HEK293 (cell line): ENCODE measurements around the gene PRG3.
A peak's percentile ranks its signal among the peaks of the same experiment; 100 is the strongest.

Experiments used
- CTCF ChIA-PET: fragments of 350-600 bp; formaldehyde crosslinking; extraction: SDS; loops from one replicate; lab custom pipeline; 2021; ENCODE audit warnings: antibody characterized with exemption; lab: Yijun Ruan, JAX
- POLR2A ChIA-PET: fragments of 300-600 bp; formaldehyde crosslinking; extraction: SDS; loops from one replicate; lab custom pipeline; 2020; ENCODE audit warnings: antibody characterized with exemption, inconsistent platforms; lab: Yijun Ruan, JAX
- H3K27ac ChIP-seq: fragments of 200-500 bp; sonication (Bioruptor generic); 2 replicates; pipeline ENCODE4 v1.5.1; 2014; ENCODE audit warnings: low read depth, low read length, control low read depth, inconsistent platforms; ENCODE audit errors: extremely low read depth
- H3K36me3 ChIP-seq, 2 experiments: fragments of 200-500 bp in 1 of 2; sonication (Bioruptor generic) in 1 of 2; 1 replicate in 1 of 2; 2 replicates in 1 of 2; pipeline ENCODE4 v1.5.1; 2014 to 2017; ENCODE audit warnings: inconsistent platforms in 2 of 2, low read length in 2 of 2; ENCODE audit not compliant: control insufficient read depth in 2 of 2, insufficient read depth in 1 of 2
- H3K4me1 ChIP-seq: fragments of 200-500 bp; sonication (Bioruptor generic); 2 replicates; pipeline ENCODE4 v1.5.1; 2014; ENCODE audit warnings: mild to moderate bottlenecking, low read length, inconsistent platforms; ENCODE audit not compliant: control insufficient read depth, insufficient read depth
- H3K4me3 ChIP-seq: 2 replicates; pipeline ENCODE4 v1.5.1; 2011; ENCODE audit warnings: low read depth, mild to moderate bottlenecking, control low read depth, low read length, moderate library complexity
- H3K9me3 ChIP-seq: fragments of 200-500 bp; sonication (Bioruptor generic); 2 replicates; pipeline ENCODE4 v1.5.1; 2014; ENCODE audit warnings: low read depth, low read length, inconsistent platforms; ENCODE audit not compliant: control insufficient read depth, insufficient read depth
- PRDM1 ChIP-seq: fragments of 450-650 bp; formaldehyde crosslinking; IDR thresholded peaks from 2 replicates; pipeline ENCODE4; 2016; ENCODE audit warnings: missing biosample characterization, missing genetic modification characterization
- SCRT2 ChIP-seq: fragments of 450-650 bp; formaldehyde crosslinking; IDR thresholded peaks from 2 replicates; pipeline ENCODE4 v1.5.1; 2016; ENCODE audit warnings: missing biosample characterization, missing genetic modification characterization
- ZNF112 ChIP-seq: fragments of 450-650 bp; formaldehyde crosslinking; IDR thresholded peaks from 2 replicates; pipeline ENCODE4 v1.5.0; 2017; ENCODE audit warnings: missing biosample characterization, missing genetic modification characterization
- ZNF138 ChIP-seq: fragments of 450-650 bp; formaldehyde crosslinking; IDR thresholded peaks from 2 replicates; pipeline ENCODE4 v1.5.1; 2016; ENCODE audit warnings: missing biosample characterization, missing genetic modification characterization, borderline replicate concordance
- ZNF223 ChIP-seq: fragments of 450-650 bp; formaldehyde crosslinking; IDR thresholded peaks from 2 replicates; pipeline ENCODE4 v1.5.1; 2016; ENCODE audit warnings: missing biosample characterization, missing genetic modification characterization
- ZNF23 ChIP-seq: fragments of 450-650 bp; formaldehyde crosslinking; IDR thresholded peaks from 2 replicates; pipeline ENCODE4 v1.5.1; 2016; ENCODE audit warnings: missing biosample characterization, missing genetic modification characterization, borderline replicate concordance
- ZNF311 ChIP-seq: fragments of 450-650 bp; formaldehyde crosslinking; IDR thresholded peaks from 2 replicates; pipeline ENCODE4 v1.5.1; 2017; ENCODE audit warnings: missing biosample characterization, missing genetic modification characterization, borderline replicate concordance
- ZNF48 ChIP-seq: fragments of 450-650 bp; formaldehyde crosslinking; IDR thresholded peaks from 2 replicates; pipeline ENCODE4 v1.5.1; 2016; ENCODE audit warnings: missing biosample characterization, missing genetic modification characterization
- ZNF544 ChIP-seq: fragments of 450-650 bp; formaldehyde crosslinking; IDR thresholded peaks from 2 replicates; pipeline ENCODE4 v1.5.0; 2017; ENCODE audit warnings: missing biosample characterization, missing genetic modification characterization
- ZNF548 ChIP-seq: fragments of 450-650 bp; formaldehyde crosslinking; IDR thresholded peaks from 2 replicates; pipeline ENCODE4 v1.5.1; 2016; ENCODE audit warnings: missing biosample characterization, missing genetic modification characterization
- ZNF558 ChIP-seq: fragments of 450-650 bp; formaldehyde crosslinking; IDR thresholded peaks from 2 replicates; pipeline ENCODE4 v1.5.1; 2016; ENCODE audit warnings: missing biosample characterization, missing genetic modification characterization
- ZNF560 ChIP-seq: fragments of 450-650 bp; formaldehyde crosslinking; IDR thresholded peaks from 2 replicates; pipeline ENCODE4 v1.5.1; 2017; ENCODE audit warnings: missing biosample characterization, missing genetic modification characterization, borderline replicate concordance
- ZNF596 ChIP-seq: fragments of 450-650 bp; IDR thresholded peaks from 2 replicates; pipeline ENCODE4 v1.5.0; 2018; ENCODE audit warnings: missing biosample characterization, mild to moderate bottlenecking, missing genetic modification characterization, moderate library complexity
- ZNF624 ChIP-seq: fragments of 450-650 bp; formaldehyde crosslinking; IDR thresholded peaks from 2 replicates; pipeline ENCODE4 v1.5.1; 2017; ENCODE audit warnings: missing biosample characterization, missing genetic modification characterization
- ZNF660 ChIP-seq: fragments of 450-650 bp; IDR thresholded peaks from 2 replicates; pipeline ENCODE4 v1.5.1; 2018; ENCODE audit warnings: missing biosample characterization, mild to moderate bottlenecking, missing genetic modification characterization
- ZNF76 ChIP-seq: fragments of 450-650 bp; formaldehyde crosslinking; IDR thresholded peaks from 2 replicates; pipeline ENCODE4; 2016; ENCODE audit warnings: low read depth, missing biosample characterization, missing genetic modification characterization, borderline replicate concordance
- ZNF768 ChIP-seq: fragments of 450-650 bp; formaldehyde crosslinking; IDR thresholded peaks from 2 replicates; pipeline ENCODE4 v1.5.1; 2018; ENCODE audit warnings: missing biosample characterization, mild to moderate bottlenecking, missing genetic modification characterization
- ZSCAN5A ChIP-seq: fragments of 450-650 bp; formaldehyde crosslinking; IDR thresholded peaks from 2 replicates; pipeline ENCODE4 v1.5.1; 2016; ENCODE audit warnings: missing biosample characterization, missing genetic modification characterization
- TF ChIP-seq, protein P1 (sequence below): fragments of 450-650 bp; formaldehyde crosslinking; IDR thresholded peaks from 2 replicates; pipeline ENCODE4 v1.5.1; 2016; ENCODE audit warnings: missing biosample characterization, missing genetic modification characterization
- TF ChIP-seq, protein P2 (sequence below): fragments of 450-650 bp; formaldehyde crosslinking; IDR thresholded peaks from 2 replicates; pipeline ENCODE4 v1.5.1; 2016; ENCODE audit warnings: missing biosample characterization, missing genetic modification characterization

PRG3 gene

GRCh38 chr11:57390535-57390934 lies 9.6 kb upstream of the PRG3 start, which contains the start of gene PRG2 (continued):
- TF ChIP-seq ZNF660 (tag by site-specific recombination), result no peak
- TF ChIP-seq ZNF548 (tag by site-specific recombination), result no peak
- TF ChIP-seq ZNF560 (tag by site-specific recombination), result no peak
- TF ChIP-seq, protein P1, sequence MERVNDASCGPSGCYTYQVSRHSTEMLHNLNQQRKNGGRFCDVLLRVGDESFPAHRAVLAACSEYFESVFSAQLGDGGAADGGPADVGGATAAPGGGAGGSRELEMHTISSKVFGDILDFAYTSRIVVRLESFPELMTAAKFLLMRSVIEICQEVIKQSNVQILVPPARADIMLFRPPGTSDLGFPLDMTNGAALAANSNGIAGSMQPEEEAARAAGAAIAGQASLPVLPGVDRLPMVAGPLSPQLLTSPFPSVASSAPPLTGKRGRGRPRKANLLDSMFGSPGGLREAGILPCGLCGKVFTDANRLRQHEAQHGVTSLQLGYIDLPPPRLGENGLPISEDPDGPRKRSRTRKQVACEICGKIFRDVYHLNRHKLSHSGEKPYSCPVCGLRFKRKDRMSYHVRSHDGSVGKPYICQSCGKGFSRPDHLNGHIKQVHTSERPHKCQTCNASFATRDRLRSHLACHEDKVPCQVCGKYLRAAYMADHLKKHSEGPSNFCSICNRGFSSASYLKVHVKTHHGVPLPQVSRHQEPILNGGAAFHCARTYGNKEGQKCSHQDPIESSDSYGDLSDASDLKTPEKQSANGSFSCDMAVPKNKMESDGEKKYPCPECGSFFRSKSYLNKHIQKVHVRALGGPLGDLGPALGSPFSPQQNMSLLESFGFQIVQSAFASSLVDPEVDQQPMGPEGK (tag by site-specific recombination), result no peak
- no peak for TF ChIP-seq ZNF76 (tag by site-specific recombination)
- TF ChIP-seq ZNF596 (tag by site-specific recombination), result no peak

- Histone ChIP-seq H3K27ac (no peak overlapping the region), H3K36me3 (no peaks in the 10 kb centered on the region), H3K4me3 (no peak overlapping the region), H3K9me3 (no peaks in the 10 kb centered on the region), H3K4me1 (no peaks in the 10 kb centered on the region)
- TF ChIP-seq PRDM1 (tag by site-specific recombination), result no peak
- ChIA-PET CTCF (interaction anchor here (0.9 kb wide), 1 partner anchor 71 kb away, joined by 4 read pairs; no protein-coding TSS in a partner anchor), POLR2A (interaction anchor here (0.5 kb wide), 1 partner anchor 310 kb away, joined by 3 read pairs; no protein-coding TSS in a partner anchor)
These were observed 6.5 kb upstream of the PRG3 start for GRCh38 chr11:57387289-57388030.

DNA sequence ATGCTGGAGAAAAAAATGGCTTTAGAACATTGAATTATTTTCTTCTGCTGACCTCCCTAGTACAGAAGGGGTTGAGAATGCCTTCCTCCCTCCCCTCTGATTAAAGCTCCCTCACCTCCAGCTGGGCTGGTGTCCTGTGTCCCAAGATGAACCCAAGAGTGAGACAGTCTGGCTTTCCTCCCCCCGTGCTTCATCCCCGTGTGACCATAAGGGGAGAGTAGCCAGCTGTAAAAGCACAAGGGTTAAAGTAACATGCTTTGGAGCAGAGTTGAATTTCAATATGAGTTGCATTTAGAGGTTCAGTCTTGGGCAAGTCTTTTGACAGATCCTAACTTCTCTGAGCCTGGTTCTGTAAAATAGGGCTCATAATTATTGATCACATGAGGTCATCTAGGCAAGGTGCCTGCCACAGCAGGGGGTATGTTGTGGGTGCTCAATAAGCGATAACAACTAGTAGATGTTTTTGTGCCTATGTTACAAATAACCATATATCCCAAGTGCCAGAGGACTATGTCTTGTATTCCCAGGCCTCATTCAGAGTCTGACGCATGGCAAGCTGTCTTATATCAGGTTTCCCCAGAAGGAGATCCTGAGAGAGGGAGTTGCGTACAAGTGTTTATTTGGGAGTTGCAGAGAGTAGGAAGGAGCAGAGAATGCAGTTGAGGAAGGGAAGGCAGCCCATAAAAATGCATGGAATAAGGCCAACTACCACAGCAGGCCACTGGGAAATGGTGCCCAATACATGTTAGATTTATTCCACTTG lies 5.4 kb upstream of the PRG3 start:
- Histone ChIP-seq H3K9me3 (no peaks in the 10 kb centered on the region), H3K36me3 (no peaks in the 10 kb centered on the region), H3K4me1 (no peaks in the 10 kb centered on the region), H3K27ac (no peak overlapping the region)
- CTCF ChIA-PET, result interaction anchor here (0.6 to 0.9 kb wide), 3 partner anchors 70 to 179 kb away, joined by 3 to 6 read pairs (median 4); no protein-coding TSS in a partner anchor
- TF ChIP-seq ZNF624, result no peak
- TF ChIP-seq, all 188 proteins: peak for 0
- POLR2A ChIA-PET, result no interaction called here
- H3K4me3 ChIP-seq, result no peak overlapping the region

- no peak overlapping the region for H3K27ac ChIP-seq
- H3K36me3 ChIP-seq, result no peaks in the 10 kb centered on the region
- no peaks in the 10 kb centered on the region for H3K4me1 ChIP-seq
- CTCF ChIA-PET, result interaction anchor here (1.0 kb wide), 1 partner anchor 80 kb away, joined by 4 read pairs; the partner anchor contains the start of gene RTN4RL2
- POLR2A ChIA-PET, result no interaction called here
- no peaks in the 10 kb centered on the region for H3K9me3 ChIP-seq
- H3K4me3 ChIP-seq, result no peak overlapping the region
- TF ChIP-seq SCRT2 (tag by site-specific recombination), result 0 out of 2 replicates have a peak, but pooled peaks have one; percentile 19
- no peak for TF ChIP-seq ZNF223
- TF ChIP-seq ZNF544 (tag by site-specific recombination), result no peak
- no peak for TF ChIP-seq ZNF768
- no peak for TF ChIP-seq ZSCAN5A (tag by site-specific recombination)
- TF ChIP-seq ZNF558 (tag by site-specific recombination), result no peak
- TF ChIP-seq ZNF138, result no peak
- no peak for TF ChIP-seq ZNF23
- TF ChIP-seq ZNF311 (tag by site-specific recombination), result no peak
- TF ChIP-seq ZNF48, result no peak
- TF ChIP-seq ZNF76 (tag by site-specific recombination), result no peak
- TF ChIP-seq, protein P2, sequence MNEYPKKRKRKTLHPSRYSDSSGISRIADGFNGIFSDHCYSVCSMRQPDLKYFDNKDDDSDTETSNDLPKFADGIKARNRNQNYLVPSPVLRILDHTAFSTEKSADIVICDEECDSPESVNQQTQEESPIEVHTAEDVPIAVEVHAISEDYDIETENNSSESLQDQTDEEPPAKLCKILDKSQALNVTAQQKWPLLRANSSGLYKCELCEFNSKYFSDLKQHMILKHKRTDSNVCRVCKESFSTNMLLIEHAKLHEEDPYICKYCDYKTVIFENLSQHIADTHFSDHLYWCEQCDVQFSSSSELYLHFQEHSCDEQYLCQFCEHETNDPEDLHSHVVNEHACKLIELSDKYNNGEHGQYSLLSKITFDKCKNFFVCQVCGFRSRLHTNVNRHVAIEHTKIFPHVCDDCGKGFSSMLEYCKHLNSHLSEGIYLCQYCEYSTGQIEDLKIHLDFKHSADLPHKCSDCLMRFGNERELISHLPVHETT (tag by site-specific recombination), result no peak
- TF ChIP-seq ZNF112 (tag by site-specific recombination), result no peak
These were observed 1.2 kb downstream of the PRG3 start for GRCh38 chr11:57379732-57380131.
